ENCODE results near the gene FBXW5. TPM values are rescaled to one million over a fixed set of nuclear protein-coding genes. Genes with fewer than 3 reads are reported as not detected.

FBXW5 gene
- total RNA-seq, 2 donors from 2014 or later, result 67.7 to 74.9 TPM

DNA sequence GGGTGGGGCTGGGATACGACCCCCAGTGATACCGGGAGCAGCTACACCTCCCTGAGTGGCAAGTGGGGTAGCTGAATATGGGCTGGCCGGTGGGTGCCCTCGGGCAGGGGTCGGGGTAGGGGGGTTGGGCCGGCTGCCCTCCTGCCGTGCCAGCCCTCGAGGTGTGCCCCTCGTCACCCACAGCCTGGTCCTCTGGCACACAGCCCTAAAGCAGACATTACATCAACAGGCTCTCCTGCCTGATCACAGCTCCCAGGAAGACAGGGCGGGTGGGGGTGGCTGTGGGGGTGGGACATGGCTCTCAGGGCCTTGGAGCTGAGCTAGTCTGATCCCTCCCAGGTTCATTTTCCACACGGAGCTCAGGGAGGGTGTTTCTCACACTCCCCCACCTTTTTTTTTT, 23.2 kb downstream of the FBXW5 start:
- ATAC-seq (replicated peaks in 1 of 2), result no peak
- no peaks in the 10 kb centered on the region for H3K27me3 Mint-ChIP-seq (ENCODE audit: low read depth)
- H3K4me1 Mint-ChIP-seq (ENCODE audit: low read depth), result no peaks in the 10 kb centered on the region

DNA sequence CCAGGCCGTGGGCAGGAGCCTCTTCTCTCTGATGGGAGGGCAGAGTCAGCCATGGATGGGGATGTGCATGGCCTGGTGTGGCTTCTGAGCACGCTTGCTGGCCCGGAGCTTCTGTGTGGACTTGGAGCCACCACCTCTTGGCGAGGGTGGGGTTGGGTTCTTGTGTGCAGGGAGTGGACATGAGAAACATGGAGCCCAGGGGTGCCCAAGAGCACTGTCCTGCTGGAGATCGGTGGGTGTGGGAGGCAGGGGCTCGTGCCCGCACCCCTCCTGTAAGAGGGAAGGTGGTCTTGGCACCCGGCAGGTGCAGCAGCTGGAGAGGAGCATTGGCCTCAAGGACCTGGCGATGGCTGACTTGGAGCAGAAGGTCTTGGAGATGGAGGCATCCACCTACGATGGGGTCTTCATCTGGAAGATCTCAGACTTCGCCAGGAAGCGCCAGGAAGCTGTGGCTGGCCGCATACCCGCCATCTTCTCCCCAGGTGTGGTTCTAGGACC, 23.8 kb downstream of the FBXW5 start:
- no peak overlapping the region for H3K27ac Mint-ChIP-seq
- no peak overlapping the region for H3K4me3 Mint-ChIP-seq
- H3K9me3 Mint-ChIP-seq, result no peaks in the 10 kb centered on the region
- peaks cover 5% of the 10 kb centered on the region for H3K4me1 Mint-ChIP-seq (ENCODE audit: low read depth)
- DNase-seq (no peak), ATAC-seq (replicated peaks in 1 of 2) (no peak)
- no peaks in the 10 kb centered on the region for H3K27me3 Mint-ChIP-seq (ENCODE audit: low read depth)
- H3K36me3 Mint-ChIP-seq (ENCODE audit: insufficient read depth in 2 of 2), result peaks cover 10 to 33% of the 10 kb centered on the region in 2 donors

More for the DNA sequence above, 23.2 kb downstream of the FBXW5 start:
- Mint-ChIP-seq H3K9me3 (no peaks in the 10 kb centered on the region), H3K36me3 (ENCODE audit: insufficient read depth in 2 of 2) (peaks cover 10 to 31% of the 10 kb centered on the region in 2 donors), H3K4me3 (no peak overlapping the region), H3K27ac (no peak overlapping the region)
- no peak for DNase-seq

GRCh38 chr9:136920069-136920468, 24.5 kb downstream of the FBXW5 start:
- Mint-ChIP-seq H3K36me3 (ENCODE audit: insufficient read depth in 2 of 2) (peaks cover 13 to 35% of the 10 kb centered on the region in 2 donors), H3K4me1 (ENCODE audit: low read depth) (peaks cover 10% of the 10 kb centered on the region), H3K4me3 (no peak overlapping the region), H3K9me3 (no peaks in the 10 kb centered on the region), H3K27ac (no peak overlapping the region), H3K27me3 (ENCODE audit: low read depth) (no peaks in the 10 kb centered on the region)
- no peak for ATAC-seq (replicated peaks in 1 of 2)
- no peak for DNase-seq

DNA sequence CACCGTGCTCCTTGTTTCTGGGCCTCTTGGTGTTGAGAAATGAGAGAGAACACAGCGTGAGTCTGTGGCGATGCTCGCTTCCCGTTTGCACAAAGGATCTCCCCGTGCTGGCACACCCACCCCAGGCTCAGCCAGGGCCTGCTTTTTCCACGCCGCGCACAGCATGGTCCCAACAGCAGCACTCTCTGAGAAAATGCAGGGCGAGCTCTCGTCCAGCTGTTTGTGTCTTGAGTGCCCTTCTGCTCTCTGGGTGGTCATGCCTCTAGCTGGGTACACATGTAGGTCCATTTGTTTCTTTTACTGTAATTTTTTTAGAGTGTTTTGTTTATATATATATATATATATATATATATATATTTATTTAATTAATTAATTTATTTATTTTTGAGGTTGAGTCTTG, 26.6 kb downstream of the FBXW5 start:
- Mint-ChIP-seq H3K27me3 (ENCODE audit: low read depth) (no peaks in the 10 kb centered on the region), H3K4me3 (no peak overlapping the region), H3K27ac (peak overlapping the region; percentile 59), H3K9me3 (no peaks in the 10 kb centered on the region), H3K36me3 (ENCODE audit: insufficient read depth in 2 of 2) (peaks cover 15 to 35% of the 10 kb centered on the region in 2 donors), H3K4me1 (ENCODE audit: low read depth) (peaks cover 10% of the 10 kb centered on the region)
- ATAC-seq (replicated peaks in 1 of 2) (no peak), DNase-seq (no peak)

DNA sequence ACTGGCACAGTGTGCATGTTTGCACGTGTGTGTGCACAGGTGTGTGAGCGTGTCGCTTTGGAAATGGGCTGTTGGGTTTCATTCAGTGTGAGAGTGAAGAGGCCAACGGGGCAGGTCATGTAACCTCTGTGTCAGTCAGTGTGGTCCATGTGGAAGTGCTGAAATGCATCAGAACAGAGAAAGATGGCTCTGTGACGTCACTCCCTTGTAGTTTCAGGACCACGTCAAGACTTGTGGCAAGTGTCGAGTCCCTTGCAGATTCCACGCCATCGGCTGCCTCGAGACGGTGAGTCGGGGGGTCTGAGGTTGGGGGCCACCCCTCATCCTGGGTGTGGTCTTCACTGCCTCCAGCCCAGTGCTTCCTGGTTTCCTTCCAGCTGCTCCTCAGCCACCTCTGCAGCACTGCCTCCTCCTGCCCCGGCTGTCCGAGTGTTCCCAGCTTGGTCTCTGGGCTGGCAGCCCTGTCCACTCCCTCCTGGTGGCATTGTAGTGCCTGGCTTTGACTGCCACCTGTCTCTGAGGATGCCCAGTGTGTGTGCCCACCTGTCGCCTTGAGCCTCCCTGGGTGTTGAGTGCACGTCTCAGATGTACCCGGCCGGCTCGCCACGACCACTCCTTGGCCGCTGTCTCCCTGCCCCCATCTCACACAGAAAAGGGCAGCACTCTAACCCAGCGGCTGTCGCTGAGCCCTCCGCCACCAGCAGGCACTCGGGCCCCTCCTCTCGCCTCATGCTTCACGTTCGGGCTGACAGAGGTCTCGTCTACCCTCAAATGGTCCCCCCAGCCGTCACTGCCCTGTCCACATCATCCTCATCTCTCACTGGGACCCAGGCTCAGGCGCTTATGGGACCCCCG, 28.0 kb downstream of the FBXW5 start:
- Mint-ChIP-seq H3K27me3 (ENCODE audit: low read depth) (no peaks in the 10 kb centered on the region), H3K4me3 (peak overlapping the region in 1 of 2 donors; percentile 49), H3K27ac (peak overlapping the region; percentile 32), H3K9me3 (no peaks in the 10 kb centered on the region), H3K4me1 (ENCODE audit: low read depth) (peaks cover 10% of the 10 kb centered on the region), H3K36me3 (ENCODE audit: insufficient read depth in 2 of 2) (peaks cover 15 to 33% of the 10 kb centered on the region in 2 donors)
- DNase-seq (peak in 1 of 2 donors; percentile 42), ATAC-seq (replicated peaks in 1 of 2) (peak; percentile 76 to 88)

- ATAC-seq (replicated peaks in 1 of 2), result peak; percentile 34 to 61
- Mint-ChIP-seq H3K27me3 (ENCODE audit: low read depth) (no peaks in the 10 kb centered on the region), H3K27ac (peak overlapping the region; percentile 63), H3K4me1 (ENCODE audit: low read depth) (peaks cover 10% of the 10 kb centered on the region), H3K9me3 (no peaks in the 10 kb centered on the region), H3K4me3 (peak overlapping the region in 1 of 2 donors; percentile 49), H3K36me3 (ENCODE audit: insufficient read depth in 2 of 2) (peaks cover 15 to 32% of the 10 kb centered on the region in 2 donors)
- no peak for DNase-seq
Measured at GRCh38 chr9:136915632-136916329, 28.8 kb downstream of the FBXW5 start.

DNA sequence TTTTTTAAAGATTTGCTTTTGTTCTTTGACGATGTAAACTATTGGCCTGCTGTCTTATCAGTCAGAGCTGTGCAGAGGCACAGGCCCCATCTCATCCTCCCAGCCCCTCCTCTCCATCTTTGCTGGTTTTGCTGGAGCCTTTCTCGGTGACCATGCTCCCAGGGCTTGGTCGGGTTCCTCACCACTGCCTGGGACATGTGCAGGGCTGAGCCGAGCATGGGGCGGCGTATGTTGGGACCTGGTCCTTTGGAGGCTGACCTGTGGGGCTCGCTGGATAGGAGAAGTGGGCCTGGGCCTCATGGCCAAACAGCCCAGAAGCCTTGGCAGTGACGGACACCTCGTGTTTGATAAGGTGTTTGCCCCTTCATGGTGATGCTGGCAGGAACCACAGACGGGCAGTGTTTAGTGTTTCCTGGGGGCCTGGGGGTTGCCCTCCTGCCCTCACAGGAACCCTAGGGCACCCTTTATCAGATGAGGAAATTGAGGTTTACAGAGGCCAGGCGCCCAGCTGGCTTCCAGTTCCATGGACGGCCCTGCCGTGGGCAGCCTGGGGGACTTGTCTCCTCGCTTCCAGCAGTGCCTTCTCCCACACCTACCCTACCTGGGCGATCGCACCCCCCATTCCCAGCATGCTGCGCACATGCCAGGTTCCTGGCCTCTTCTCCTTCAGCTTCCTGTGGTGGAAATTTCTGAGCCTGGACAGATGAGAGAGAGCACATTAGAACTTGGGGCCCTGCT, 30.7 kb downstream of the FBXW5 start:
- Mint-ChIP-seq H3K27me3 (ENCODE audit: low read depth) (no peaks in the 10 kb centered on the region), H3K9me3 (no peaks in the 10 kb centered on the region), H3K36me3 (ENCODE audit: insufficient read depth in 2 of 2) (peaks cover 13 to 26% of the 10 kb centered on the region in 2 donors), H3K4me1 (ENCODE audit: low read depth) (peaks cover 10% of the 10 kb centered on the region), H3K27ac (no peak overlapping the region), H3K4me3 (no peak overlapping the region)
- no peak for ATAC-seq (replicated peaks in 1 of 2)
- no peak for DNase-seq

DNA sequence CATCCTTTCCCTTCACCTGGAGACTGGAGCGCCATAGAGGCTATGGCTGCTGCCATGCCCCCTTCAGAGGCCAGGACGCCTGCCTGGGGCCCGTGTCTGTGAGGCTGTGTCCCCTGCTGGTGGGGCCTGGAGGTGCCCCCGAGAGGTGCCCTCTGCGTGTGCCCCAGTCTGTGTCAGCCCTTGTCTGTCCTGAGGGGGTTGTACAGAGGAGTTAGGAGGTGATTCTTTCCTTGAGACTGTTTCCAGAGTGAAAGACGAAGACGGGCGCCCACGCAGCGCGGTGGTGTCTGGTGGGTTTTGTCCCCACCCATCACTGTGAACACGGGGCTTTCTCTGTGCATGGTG, 33.7 kb downstream of the FBXW5 start:
- H3K36me3 Mint-ChIP-seq (ENCODE audit: insufficient read depth in 2 of 2), result peaks cover 8 to 24% of the 10 kb centered on the region in 2 donors
- H3K4me3 Mint-ChIP-seq, result no peak overlapping the region
- no peaks in the 10 kb centered on the region for H3K9me3 Mint-ChIP-seq
- no peaks in the 10 kb centered on the region for H3K27me3 Mint-ChIP-seq (ENCODE audit: low read depth)
- no peak overlapping the region for H3K27ac Mint-ChIP-seq
- peaks cover 6% of the 10 kb centered on the region for H3K4me1 Mint-ChIP-seq (ENCODE audit: low read depth)
- ATAC-seq (replicated peaks in 1 of 2) (no peak), DNase-seq (no peak)

DNA sequence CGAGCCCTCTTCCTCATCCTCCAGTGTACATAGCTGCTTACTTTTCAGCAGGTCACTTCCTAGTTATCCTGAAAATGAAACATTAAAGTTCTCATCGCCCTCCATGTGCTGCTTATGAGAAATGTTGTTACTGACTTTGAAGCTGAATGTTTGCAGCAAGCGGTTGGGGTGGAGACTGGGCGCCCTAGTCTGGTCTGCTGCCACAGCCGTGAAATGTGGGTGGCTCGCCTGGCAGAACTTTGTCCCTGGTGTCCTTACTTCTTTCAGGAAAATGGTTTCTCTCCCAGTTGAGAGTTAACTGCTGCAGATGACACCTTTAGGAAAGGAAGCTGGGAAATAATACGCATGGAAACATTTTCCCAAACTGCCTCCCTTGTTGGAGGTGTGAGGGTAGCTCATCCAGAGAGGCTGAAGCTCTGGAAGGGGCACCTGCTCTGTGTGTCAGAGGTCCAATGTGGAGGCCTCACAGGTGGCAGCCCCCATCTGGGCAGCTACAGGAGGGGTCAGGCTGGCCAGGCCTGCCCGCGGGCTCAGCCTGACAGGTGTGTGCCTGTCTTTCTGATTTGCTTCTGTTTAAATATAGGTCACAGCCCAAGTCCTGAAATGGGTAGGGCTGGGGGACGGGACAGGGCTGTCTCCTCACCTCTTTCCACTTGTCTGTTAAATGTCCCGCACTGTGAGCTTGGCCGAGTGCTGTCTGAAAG, 34.2 kb downstream of the FBXW5 start:
- Mint-ChIP-seq H3K36me3 (ENCODE audit: insufficient read depth in 2 of 2) (peaks cover 5 to 23% of the 10 kb centered on the region in 2 donors), H3K4me3 (no peak overlapping the region), H3K4me1 (ENCODE audit: low read depth) (peaks cover 5% of the 10 kb centered on the region), H3K27ac (no peak overlapping the region), H3K9me3 (no peaks in the 10 kb centered on the region), H3K27me3 (ENCODE audit: low read depth) (no peaks in the 10 kb centered on the region)
- ATAC-seq (replicated peaks in 1 of 2) (no peak), DNase-seq (no peak)

- Mint-ChIP-seq H3K27ac (peak overlapping the region; percentile 71), H3K27me3 (ENCODE audit: low read depth) (no peaks in the 10 kb centered on the region), H3K4me1 (ENCODE audit: low read depth) (peaks cover 25% of the 10 kb centered on the region), H3K36me3 (ENCODE audit: insufficient read depth in 2 of 2) (peaks cover 7 to 27% of the 10 kb centered on the region in 2 donors), H3K4me3 (no peak overlapping the region), H3K9me3 (no peaks in the 10 kb centered on the region)
- ATAC-seq (replicated peaks in 1 of 2) (no peak), DNase-seq (no peak)
Measured at GRCh38 chr9:136907011-136907914, 37.3 kb downstream of the FBXW5 start.

DNA sequence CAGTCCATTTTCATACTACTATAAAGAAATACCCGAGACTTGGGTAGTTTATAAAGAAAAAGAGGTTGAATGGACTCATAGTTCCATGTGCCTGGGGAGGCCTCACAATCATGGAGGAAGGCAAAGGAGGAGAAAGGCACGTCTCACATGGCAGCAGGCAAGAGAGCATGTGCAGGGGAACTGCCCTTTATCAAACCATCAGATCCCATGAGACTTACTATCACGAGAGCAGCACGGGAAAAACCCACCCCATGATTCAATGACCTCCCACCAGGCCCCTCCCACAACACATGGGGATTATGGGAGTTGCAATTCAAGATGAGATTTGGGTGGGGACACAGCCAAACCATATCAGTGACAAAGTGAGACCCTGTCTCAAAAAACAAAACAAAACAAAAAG, 38.3 kb downstream of the FBXW5 start:
- ATAC-seq (replicated peaks in 1 of 2) (no peak), DNase-seq (no peak)
- Mint-ChIP-seq H3K9me3 (no peaks in the 10 kb centered on the region), H3K4me3 (no peak overlapping the region), H3K36me3 (ENCODE audit: insufficient read depth in 2 of 2) (peaks cover 7 to 27% of the 10 kb centered on the region in 2 donors), H3K27me3 (ENCODE audit: low read depth) (no peaks in the 10 kb centered on the region), H3K27ac (peak overlapping the region; percentile 86), H3K4me1 (ENCODE audit: low read depth) (peaks cover 35% of the 10 kb centered on the region)
